WTC11 (cell line): Measurements from ENCODE around the gene LIN7C. TPM values are rescaled to one million over a fixed set of nuclear protein-coding genes. Genes with fewer than 3 reads are reported as not detected.

ENCODE experiments used
- ATAC-seq: fragments of 200-7000 bp; cut with Tn5 transposase; 2 replicates; pipeline ENCODE4 v1.10.0; 2021; ENCODE audit warnings: mild to moderate bottlenecking, moderate library complexity
- CTCF ChIA-PET: fragments of 300-600 bp; sonication (Branson Sonifier 250); formaldehyde crosslinking; loops from one replicate; lab custom pipeline; 2021; ENCODE audit warnings: antibody characterized with exemption; lab: Charles Lee
- POLR2A ChIA-PET: fragments of 350-600 bp; sonication (Branson Sonifier 250); formaldehyde crosslinking; loops from one replicate; lab custom pipeline; 2021; ENCODE audit warnings: antibody characterized with exemption; lab: Charles Lee
- DNase-seq: peaks from one replicate; pipeline ENCODE4 v3.0.0; 2021; ENCODE audit warnings: low spot score
- H3K27ac Mint-ChIP-seq: 2 replicates; pipeline ENCODE4 v1.8.0; 2021; ENCODE audit warnings: mixed read lengths
- H3K27me3 Mint-ChIP-seq: 2 replicates; pipeline ENCODE4 v1.8.0; 2021; ENCODE audit warnings: low read depth, mild to moderate bottlenecking, moderate library complexity, mixed read lengths
- H3K36me3 Mint-ChIP-seq: 2 replicates; pipeline ENCODE4 v1.8.0; 2021; ENCODE audit warnings: mixed read lengths
- H3K4me1 Mint-ChIP-seq: 2 replicates; pipeline ENCODE4 v1.8.0; 2022; ENCODE audit warnings: mixed read lengths
- H3K4me3 Mint-ChIP-seq: 2 replicates; pipeline ENCODE4 v1.8.0; 2021; ENCODE audit warnings: mild to moderate bottlenecking, moderate library complexity, mixed read lengths
- H3K9me3 Mint-ChIP-seq: 2 replicates; pipeline ENCODE4 v1.8.0; 2021; ENCODE audit warnings: mixed read lengths
- ARID4B ChIP-seq: sonication (generic); formaldehyde crosslinking; IDR thresholded peaks from 2 replicates; pipeline ENCODE4 v1.8.0; 2023; ENCODE audit warnings: missing genetic modification reagents, mild to moderate bottlenecking, borderline replicate concordance
- ATF1 ChIP-seq: sonication (generic); formaldehyde crosslinking; IDR thresholded peaks from 2 replicates; pipeline ENCODE4 v1.8.1; 2023; ENCODE audit warnings: mild to moderate bottlenecking, moderate library complexity, missing genetic modification reagents
- ATF2 ChIP-seq: sonication (generic); formaldehyde crosslinking; IDR thresholded peaks from 2 replicates; pipeline ENCODE4 v1.8.1; 2022; ENCODE audit warnings: low read depth, missing genetic modification reagents, borderline replicate concordance
- CREB1 ChIP-seq: sonication (generic); formaldehyde crosslinking; IDR thresholded peaks from 2 replicates; pipeline ENCODE4 v1.8.0; 2023; ENCODE audit warnings: mild to moderate bottlenecking, missing genetic modification reagents
- CREM ChIP-seq: sonication (generic); formaldehyde crosslinking; IDR thresholded peaks from 2 replicates; pipeline ENCODE4 v1.8.1; 2022; ENCODE audit warnings: mild to moderate bottlenecking, missing genetic modification reagents, moderate library complexity
- CTCF ChIP-seq: fragments of 200-600 bp; IDR thresholded peaks from 2 replicates; pipeline ENCODE4 v1.8.0; 2022; ENCODE audit warnings: antibody characterized with exemption
- GTF2I ChIP-seq: fragments of 250-450 bp; sonication (Bioruptor Pico); conservative IDR thresholded peaks from 2 replicates; pipeline ENCODE4 v1.4.0; 2021; ENCODE audit warnings: mild to moderate bottlenecking
- HMGA2 ChIP-seq: fragments of 250-450 bp; sonication (Bioruptor Pico); IDR thresholded peaks from 2 replicates; pipeline ENCODE4 v1.4.0; 2021; ENCODE audit warnings: mild to moderate bottlenecking, moderate library complexity
- HMGXB4 ChIP-seq: sonication (generic); formaldehyde crosslinking; IDR thresholded peaks from 2 replicates; pipeline ENCODE4 v1.8.1; 2023; ENCODE audit warnings: mild to moderate bottlenecking, moderate library complexity, missing genetic modification reagents
- IRF1 ChIP-seq: sonication (generic); formaldehyde crosslinking; IDR thresholded peaks from 2 replicates; pipeline ENCODE4 v1.8.0; 2023; ENCODE audit warnings: missing genetic modification reagents
- JAZF1 ChIP-seq: fragments of 250-450 bp; sonication (Bioruptor Pico); IDR thresholded peaks from 2 replicates; pipeline ENCODE4 v1.9.0; 2021; ENCODE audit warnings: moderate library complexity, mild to moderate bottlenecking, inconsistent platforms
- KAT7 ChIP-seq: sonication (generic); formaldehyde crosslinking; IDR thresholded peaks from 2 replicates; pipeline ENCODE4 v1.8.1; 2023; ENCODE audit warnings: missing genetic modification reagents, mild to moderate bottlenecking, borderline replicate concordance
- NFYB ChIP-seq: sonication (generic); formaldehyde crosslinking; conservative IDR thresholded peaks from 2 replicates; pipeline ENCODE4 v1.8.0; 2022; ENCODE audit warnings: low read depth, missing genetic modification reagents
- NR2C2 ChIP-seq: sonication (generic); formaldehyde crosslinking; IDR thresholded peaks from 2 replicates; pipeline ENCODE4 v1.8.0; 2022; ENCODE audit warnings: mild to moderate bottlenecking, missing genetic modification reagents
- SMAD3 ChIP-seq: sonication (generic); formaldehyde crosslinking; IDR thresholded peaks from 2 replicates; pipeline ENCODE4 v1.8.0; 2022; ENCODE audit warnings: missing genetic modification reagents, mild to moderate bottlenecking, borderline replicate concordance
- TEAD4 ChIP-seq: sonication (generic); formaldehyde crosslinking; IDR thresholded peaks from 2 replicates; pipeline ENCODE4 v1.8.0; 2022; ENCODE audit warnings: mild to moderate bottlenecking, missing genetic modification reagents
- USF1 ChIP-seq: sonication (generic); formaldehyde crosslinking; IDR thresholded peaks from 2 replicates; pipeline ENCODE4 v1.8.0; 2022; ENCODE audit warnings: mild to moderate bottlenecking, missing genetic modification reagents
- USF2 ChIP-seq: sonication (generic); formaldehyde crosslinking; IDR thresholded peaks from 2 replicates; pipeline ENCODE4 v1.8.1; 2023; ENCODE audit warnings: mild to moderate bottlenecking, missing genetic modification reagents, moderate library complexity
- ZBTB21 ChIP-seq: sonication (generic); formaldehyde crosslinking; IDR thresholded peaks from 2 replicates; pipeline ENCODE4 v1.8.1; 2023; ENCODE audit warnings: mild to moderate bottlenecking, missing genetic modification reagents, borderline replicate concordance
- ZNF532 ChIP-seq: fragments of 250-450 bp; sonication (Bioruptor Pico); IDR thresholded peaks from 2 replicates; pipeline ENCODE4 v1.9.0; 2021; ENCODE audit warnings: mild to moderate bottlenecking, borderline replicate concordance
- ZNF671 ChIP-seq: fragments of 250-450 bp; sonication (Bioruptor Pico); IDR thresholded peaks from 2 replicates; pipeline ENCODE4 v1.8.0; 2021; ENCODE audit warnings: mild to moderate bottlenecking
- total RNA-seq: library from RNA; stranded (reverse); gene quantifications from 3 replicates; pipeline ENCODE4 v1.2.3, GENCODE V29; 2021

Gene LIN7C
- total RNA-seq, 1 experiment from 2014 or later = 39.4 TPM

GRCh38 chr11:27464289-27464696, 42.3 kb downstream of the LIN7C start:
- peaks cover 77% of the 10 kb centered on the region for H3K4me1 Mint-ChIP-seq

GRCh38 chr11:27462543-27462942, 44.0 kb downstream of the LIN7C start:
- CTCF ChIA-PET = no interaction called here
- DNase-seq = no peak
- no peak for ATAC-seq
- peaks cover 75% of the 10 kb centered on the region for H3K4me1 Mint-ChIP-seq
- H3K27me3 Mint-ChIP-seq = no peaks in the 10 kb centered on the region
- POLR2A ChIA-PET = no interaction called here
- H3K4me3 Mint-ChIP-seq = no peak overlapping the region
- H3K9me3 Mint-ChIP-seq = no peaks in the 10 kb centered on the region
- peaks cover 5% of the 10 kb centered on the region for H3K36me3 Mint-ChIP-seq
- H3K27ac Mint-ChIP-seq = peak overlapping the region; percentile 91
- no peak for TF ChIP-seq IRF1 (CRISPR knock-in tag)
- no peak for TF ChIP-seq ATF2
- TF ChIP-seq ZNF671 (CRISPR knock-in tag) = no peak
- TF ChIP-seq JAZF1 (CRISPR knock-in tag) = no peak
- TF ChIP-seq HMGXB4 (CRISPR knock-in tag) = no peak
- TF ChIP-seq ZNF532 (CRISPR knock-in tag) = no peak
- TF ChIP-seq CTCF = no peak
- no peak for TF ChIP-seq NR2C2 (CRISPR knock-in tag)
- no peak for TF ChIP-seq USF2 (CRISPR knock-in tag)
- no peak for TF ChIP-seq KAT7 (CRISPR knock-in tag)
- no peak for TF ChIP-seq HMGA2 (CRISPR knock-in tag)
- no peak for TF ChIP-seq GTF2I
- no peak for TF ChIP-seq ARID4B (CRISPR knock-in tag)
- TF ChIP-seq CREB1 (CRISPR knock-in tag) = no peak
- no peak for TF ChIP-seq NFYB
- no peak for TF ChIP-seq USF1 (CRISPR knock-in tag)

More at GRCh38 chr11:27464289-27464696, 42.3 kb downstream of the LIN7C start:
- peaks cover 8% of the 10 kb centered on the region for H3K36me3 Mint-ChIP-seq
- CTCF ChIA-PET = interaction anchor here (0.5 to 1.7 kb wide), 4 partner anchors 8 to 280 kb away, joined by 3 to 8 read pairs (median 4); partner anchors contain the start of gene LGR4
- H3K27me3 Mint-ChIP-seq = no peaks in the 10 kb centered on the region
- POLR2A ChIA-PET = interaction anchor here (1.1 kb wide), 1 partner anchor 9 kb away, joined by 5 read pairs; the partner anchor contains the start of gene LGR4
- ATAC-seq (peak; percentile 82), DNase-seq (no peak)
- TF ChIP-seq CREM (CRISPR knock-in tag) = no peak
- TF ChIP-seq TEAD4 (CRISPR knock-in tag) = no peak
- no peak for TF ChIP-seq ATF1 (CRISPR knock-in tag)
- TF ChIP-seq ZNF671 (CRISPR knock-in tag) = no peak
- no peak for TF ChIP-seq NFYB
- TF ChIP-seq SMAD3 = no peak
- TF ChIP-seq ZBTB21 = no peak
- TF ChIP-seq, all 79 proteins: peak for 0
- H3K27ac Mint-ChIP-seq = peak overlapping the region; percentile 84
- H3K9me3 Mint-ChIP-seq = no peaks in the 10 kb centered on the region
- H3K4me3 Mint-ChIP-seq = no peak overlapping the region
